GM12875 (cell line): ENCODE measurements around the gene LUC7L2.
"Not testable (repeated sequence)": the region's sequence is repeated elsewhere in the genome, so short reads cannot be mapped to it uniquely, and the experiment has no call there.

Experiments used
- H3K4me3 ChIP-seq: one replicate; pipeline ENCODE4 v1.5.1; 2011; ENCODE audit warnings: low read depth, low read length, control low read depth
- TF ChIP-seq, protein P1 (sequence below): IDR thresholded peaks from 2 replicates; pipeline ENCODE4 v1.5.1; 2011; ENCODE audit warnings: low read depth, mild to moderate bottlenecking, control low read depth, inconsistent platforms, low read length, moderate library complexity, borderline replicate concordance; ENCODE audit not compliant: insufficient read depth

LUC7L2 gene

DNA sequence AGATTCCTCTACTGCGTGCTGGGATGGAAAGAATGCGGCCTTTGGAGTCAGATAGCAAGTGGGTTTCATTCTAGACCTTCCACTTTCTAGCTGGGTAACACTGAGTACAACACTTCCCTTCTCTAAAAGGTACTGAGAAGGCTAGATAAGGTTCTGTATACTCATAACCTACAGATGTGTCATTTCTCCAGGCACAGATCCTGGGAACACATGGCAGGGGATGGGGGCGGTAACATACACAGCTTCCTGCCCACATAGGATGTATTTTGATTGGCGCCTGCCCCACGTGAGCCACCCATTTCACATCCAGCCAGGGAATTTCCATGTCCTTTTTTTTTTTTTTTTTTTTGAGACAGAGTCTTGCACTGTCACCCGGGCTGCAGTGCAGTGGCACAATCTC, 91.9 kb downstream of the LUC7L2 start:
- H3K4me3 ChIP-seq: no peak overlapping the region
- TF ChIP-seq, protein P1, sequence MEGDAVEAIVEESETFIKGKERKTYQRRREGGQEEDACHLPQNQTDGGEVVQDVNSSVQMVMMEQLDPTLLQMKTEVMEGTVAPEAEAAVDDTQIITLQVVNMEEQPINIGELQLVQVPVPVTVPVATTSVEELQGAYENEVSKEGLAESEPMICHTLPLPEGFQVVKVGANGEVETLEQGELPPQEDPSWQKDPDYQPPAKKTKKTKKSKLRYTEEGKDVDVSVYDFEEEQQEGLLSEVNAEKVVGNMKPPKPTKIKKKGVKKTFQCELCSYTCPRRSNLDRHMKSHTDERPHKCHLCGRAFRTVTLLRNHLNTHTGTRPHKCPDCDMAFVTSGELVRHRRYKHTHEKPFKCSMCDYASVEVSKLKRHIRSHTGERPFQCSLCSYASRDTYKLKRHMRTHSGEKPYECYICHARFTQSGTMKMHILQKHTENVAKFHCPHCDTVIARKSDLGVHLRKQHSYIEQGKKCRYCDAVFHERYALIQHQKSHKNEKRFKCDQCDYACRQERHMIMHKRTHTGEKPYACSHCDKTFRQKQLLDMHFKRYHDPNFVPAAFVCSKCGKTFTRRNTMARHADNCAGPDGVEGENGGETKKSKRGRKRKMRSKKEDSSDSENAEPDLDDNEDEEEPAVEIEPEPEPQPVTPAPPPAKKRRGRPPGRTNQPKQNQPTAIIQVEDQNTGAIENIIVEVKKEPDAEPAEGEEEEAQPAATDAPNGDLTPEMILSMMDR: no peak

DNA sequence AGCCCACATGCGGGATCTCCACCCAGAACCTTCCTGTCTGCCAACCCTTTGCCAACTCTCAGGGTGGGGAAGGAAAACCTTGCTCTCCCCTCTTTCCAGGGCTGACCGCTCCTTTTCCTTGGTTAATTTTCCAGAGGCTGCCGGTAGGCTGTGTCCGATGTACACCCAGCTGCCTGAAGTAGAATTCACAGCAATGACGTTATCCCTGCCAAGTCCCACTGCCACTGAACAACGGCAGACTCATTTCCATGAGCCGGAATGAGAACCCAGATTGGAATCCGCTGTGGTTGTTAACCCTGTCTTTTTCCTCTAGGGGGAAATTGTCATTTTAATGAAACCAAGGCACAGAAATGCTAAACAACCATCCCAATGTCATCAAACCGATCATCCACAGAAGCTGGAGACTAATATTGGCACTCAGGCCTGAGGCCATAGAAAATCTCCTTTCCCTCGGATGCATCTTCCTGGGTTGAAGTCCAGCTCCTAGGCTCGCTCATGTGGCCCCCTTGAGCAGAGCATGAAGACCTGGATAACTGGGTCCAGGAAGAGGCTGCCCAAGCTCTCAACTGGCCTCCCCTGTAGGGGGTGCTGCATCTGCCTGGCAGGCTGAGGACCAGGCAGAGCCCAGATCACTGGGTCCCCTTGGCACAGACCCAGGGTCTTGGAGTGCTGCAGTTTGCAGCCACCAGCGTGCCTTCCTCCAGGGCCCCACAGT, 93.4 kb downstream of the LUC7L2 start:
- TF ChIP-seq, protein P1: no peak
- no peak overlapping the region for H3K4me3 ChIP-seq

DNA sequence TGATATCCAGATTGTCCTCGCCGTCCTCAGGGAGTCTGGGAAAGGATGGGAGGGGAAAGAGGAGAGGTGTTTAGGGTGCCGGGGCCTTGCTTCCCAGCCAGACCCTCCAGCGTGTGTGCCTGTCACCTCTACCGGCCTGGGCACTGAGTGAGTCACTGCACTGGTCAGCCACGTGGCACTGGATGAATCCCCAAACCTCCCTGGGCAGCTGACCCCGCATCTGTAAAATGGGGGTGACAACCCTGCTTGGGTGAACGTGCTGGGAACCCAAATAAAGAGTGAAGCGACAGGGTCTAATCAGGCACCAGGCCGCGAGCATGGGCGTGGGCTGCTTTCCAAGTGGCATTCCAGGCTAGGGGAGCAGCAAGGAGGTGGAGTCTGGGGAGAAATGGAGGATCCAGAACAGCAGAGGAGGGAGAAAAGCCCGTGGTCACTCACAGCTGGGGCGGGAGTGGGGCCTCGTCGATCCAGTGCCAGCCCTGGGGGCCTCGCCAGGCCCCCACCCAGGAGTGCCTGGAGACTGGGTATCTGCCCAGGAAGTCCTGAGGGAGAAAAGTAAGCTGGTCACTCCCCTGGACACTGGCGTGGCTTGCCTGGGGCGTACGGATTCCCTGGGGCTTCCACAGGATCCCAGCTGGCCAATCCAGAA, 94.1 kb downstream of the LUC7L2 start:
- no peak overlapping the region for H3K4me3 ChIP-seq
- TF ChIP-seq, protein P1: no peak

DNA sequence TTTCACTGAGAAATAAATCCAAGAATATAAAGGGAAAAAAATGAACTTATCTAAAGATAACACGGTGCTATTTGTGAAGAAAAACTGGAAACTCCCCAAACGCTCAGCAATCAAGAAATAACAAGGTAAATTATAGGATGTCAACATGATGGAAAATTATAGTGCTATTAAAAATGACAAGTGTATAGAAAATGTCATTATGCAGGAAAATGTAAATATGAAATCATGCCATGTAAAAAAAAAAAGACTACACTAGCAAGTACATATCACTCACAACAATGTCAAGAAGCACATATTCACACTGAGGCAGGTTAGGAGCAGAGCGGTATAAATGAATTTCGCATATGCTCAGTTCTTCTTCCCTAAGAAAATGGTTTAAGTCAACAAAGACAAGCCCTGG, 96.1 kb downstream of the LUC7L2 start:
- TF ChIP-seq, protein P1: no peak
- no peak overlapping the region for H3K4me3 ChIP-seq

DNA sequence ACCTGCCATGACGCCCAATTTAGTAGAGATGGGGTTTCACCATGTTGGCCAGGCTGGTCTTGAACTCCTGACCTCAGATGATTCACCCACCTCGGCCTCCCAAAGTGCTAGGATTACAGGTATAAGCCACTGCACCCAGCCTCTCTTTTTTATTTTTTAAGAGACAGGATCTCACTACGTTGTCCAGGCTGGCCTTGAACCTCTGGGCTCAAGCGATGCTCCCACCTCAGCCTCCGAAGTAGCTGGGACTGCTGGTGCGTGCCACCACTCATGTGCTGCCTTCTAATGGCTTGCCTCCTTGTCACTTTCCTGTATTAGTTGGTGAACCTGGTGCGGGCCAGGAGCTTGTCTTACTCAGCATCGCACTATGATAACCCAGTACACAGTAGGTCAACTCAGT, 96.8 kb downstream of the LUC7L2 start:
- H3K4me3 ChIP-seq: no peak overlapping the region
- TF ChIP-seq, protein P1: no peak

DNA sequence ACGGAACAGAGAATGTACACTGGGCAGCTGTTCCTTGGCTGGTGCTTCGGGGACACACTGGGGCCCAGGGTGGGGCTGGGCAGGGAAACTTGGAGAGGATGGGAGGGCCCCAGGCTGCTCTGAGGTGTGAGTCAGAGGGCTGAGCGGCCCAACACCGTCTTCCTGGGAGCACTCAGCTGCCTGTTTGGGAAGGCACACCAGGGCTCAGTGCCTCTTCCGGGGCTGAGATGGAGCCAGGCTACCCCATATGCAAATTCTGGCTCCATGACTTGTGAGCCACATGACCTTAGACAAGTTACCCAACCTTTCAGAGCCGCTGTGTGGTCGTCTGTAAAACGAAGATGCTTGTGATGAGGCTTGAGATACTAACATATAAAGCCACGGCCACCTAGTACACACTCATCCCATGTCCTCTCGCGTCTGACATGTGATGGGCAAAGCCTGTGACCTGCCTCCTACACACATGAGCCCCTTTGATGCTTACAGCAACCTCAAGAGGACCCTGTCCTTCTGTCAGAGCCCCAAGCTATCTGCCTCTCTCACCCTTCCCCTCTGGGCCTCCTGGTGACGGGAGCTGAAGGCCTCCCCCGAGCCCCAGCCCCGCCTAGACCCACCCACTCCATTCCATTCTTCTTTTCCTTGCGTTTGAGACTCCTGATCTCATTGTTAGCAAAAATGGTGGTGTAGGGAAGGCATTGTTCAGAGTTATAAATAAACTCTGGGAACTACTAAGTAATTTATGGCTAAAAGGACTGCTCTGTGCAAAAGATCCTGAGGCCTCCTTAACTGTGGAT, 97.7 kb downstream of the LUC7L2 start:
- TF ChIP-seq, protein P1: no peak
- no peak overlapping the region for H3K4me3 ChIP-seq

DNA sequence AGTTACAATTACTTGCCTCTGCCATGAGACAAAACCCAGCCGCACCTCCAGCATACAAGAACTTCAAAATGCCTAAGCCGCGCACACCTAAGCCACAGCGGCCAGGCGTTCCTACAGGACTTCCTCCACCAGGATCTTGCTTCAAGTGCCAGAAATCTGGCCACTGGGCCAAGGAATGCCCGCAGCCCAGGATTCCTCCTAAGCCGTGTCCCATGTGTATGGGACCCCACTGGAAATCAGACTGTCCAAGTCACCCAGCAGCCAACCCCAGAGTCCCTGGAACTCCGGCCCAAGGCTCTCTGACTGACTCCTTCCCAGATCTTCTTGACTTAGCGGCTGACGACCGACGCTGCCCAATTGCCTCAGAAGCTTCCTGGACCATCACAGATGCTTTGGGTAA, 103.7 kb downstream of the LUC7L2 start:
- H3K4me3 ChIP-seq: not testable (repeated sequence)

DNA sequence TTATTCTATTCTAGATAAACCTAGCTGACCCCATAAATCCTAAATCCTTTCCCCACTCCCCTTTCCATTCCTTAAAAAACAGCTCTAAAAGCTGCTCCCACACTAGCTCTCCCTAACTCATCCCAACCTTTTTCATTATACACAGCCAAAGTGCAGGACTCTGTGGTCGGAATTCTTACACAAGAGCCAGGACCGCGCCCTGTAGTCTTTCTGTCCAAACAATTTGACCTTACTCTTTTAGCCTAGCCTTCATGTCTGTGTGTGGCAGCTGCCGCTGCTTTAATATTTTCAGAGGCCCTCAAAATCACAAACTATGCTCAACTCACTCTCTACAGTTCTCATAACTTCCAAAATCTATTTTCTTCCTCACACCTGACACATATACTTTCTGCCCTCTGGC, 104.8 kb downstream of the LUC7L2 start:
- H3K4me3 ChIP-seq: not testable (repeated sequence)

DNA sequence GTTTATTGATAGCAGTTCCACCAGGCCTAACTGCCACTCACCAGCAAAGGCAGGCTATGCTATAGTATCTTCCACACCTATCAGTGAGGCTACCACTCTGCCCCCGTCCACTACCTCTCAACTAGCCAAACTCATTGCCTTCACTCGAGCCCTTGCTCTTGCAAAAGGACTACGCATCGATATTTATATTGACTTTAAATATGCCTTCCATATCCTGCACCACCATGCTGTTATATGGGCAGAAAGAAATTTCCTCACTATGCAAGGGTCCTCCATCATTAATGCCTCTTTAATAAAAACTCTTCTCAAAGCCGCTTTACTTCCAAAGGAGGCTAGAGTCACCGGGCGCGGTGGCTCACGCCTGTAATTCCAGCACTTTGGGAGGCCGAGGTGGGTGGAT, 105.4 kb downstream of the LUC7L2 start:
- not testable (repeated sequence) for H3K4me3 ChIP-seq

DNA sequence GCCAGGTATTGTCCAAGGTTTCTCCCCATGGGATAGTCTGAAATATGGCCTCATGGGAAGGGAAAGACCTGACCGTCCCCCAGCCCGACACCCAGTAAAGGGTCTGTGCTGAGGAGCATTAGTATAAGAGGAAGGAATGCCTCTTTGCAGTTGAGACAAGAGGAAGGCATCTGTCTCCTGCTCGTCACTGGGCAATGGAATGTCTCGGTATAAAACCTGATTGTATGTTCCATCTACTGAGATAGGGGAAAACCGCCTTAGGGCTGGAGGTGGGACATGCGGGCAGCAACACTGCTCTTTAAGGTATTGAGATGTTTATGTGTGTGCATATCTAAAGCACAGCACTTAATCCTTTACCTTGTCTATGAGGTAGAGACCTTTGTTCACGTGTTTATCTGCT, 108.0 kb downstream of the LUC7L2 start:
- H3K4me3 ChIP-seq: not testable (repeated sequence)

DNA sequence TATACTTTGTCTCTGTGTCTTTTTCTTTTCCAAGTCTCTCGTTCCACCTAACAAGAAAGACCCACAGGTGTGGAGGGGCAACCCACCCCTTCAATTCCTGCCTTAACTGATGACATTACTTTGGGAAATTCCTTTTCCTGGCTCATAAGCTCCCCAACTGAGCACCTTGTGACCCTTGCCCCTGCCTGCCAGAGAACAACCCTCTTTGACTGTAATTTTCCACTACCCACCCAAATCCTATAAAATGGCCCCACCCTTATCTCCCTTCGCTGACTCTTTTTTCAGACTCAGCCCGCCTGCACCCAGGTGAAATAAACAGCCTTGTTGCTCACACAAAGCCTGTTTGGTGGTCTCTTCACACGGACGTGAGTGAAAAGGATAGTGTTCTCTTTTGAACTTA, 108.6 kb downstream of the LUC7L2 start:
- H3K4me3 ChIP-seq: not testable (repeated sequence)
